ENCODE results near the gene ORM2.

Gene ORM2

GRCh38 chr9:114344692-114345091 is 15.0 kb downstream of the ORM2 start:
- no peak for TF ChIP-seq POLR2A (IDR thresholded peaks at IDR 0.05; ENCODE audit: extremely low read depth, insufficient read length)
- no peak for TF ChIP-seq MYC (IDR thresholded peaks at IDR 0.05; ENCODE audit: low read depth, low read length)
- TF ChIP-seq, protein P1, sequence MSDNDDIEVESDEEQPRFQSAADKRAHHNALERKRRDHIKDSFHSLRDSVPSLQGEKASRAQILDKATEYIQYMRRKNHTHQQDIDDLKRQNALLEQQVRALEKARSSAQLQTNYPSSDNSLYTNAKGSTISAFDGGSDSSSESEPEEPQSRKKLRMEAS (IDR thresholded peaks at IDR 0.05; ENCODE audit: low read depth, low read length) = no peak
- TF ChIP-seq, protein P2, sequence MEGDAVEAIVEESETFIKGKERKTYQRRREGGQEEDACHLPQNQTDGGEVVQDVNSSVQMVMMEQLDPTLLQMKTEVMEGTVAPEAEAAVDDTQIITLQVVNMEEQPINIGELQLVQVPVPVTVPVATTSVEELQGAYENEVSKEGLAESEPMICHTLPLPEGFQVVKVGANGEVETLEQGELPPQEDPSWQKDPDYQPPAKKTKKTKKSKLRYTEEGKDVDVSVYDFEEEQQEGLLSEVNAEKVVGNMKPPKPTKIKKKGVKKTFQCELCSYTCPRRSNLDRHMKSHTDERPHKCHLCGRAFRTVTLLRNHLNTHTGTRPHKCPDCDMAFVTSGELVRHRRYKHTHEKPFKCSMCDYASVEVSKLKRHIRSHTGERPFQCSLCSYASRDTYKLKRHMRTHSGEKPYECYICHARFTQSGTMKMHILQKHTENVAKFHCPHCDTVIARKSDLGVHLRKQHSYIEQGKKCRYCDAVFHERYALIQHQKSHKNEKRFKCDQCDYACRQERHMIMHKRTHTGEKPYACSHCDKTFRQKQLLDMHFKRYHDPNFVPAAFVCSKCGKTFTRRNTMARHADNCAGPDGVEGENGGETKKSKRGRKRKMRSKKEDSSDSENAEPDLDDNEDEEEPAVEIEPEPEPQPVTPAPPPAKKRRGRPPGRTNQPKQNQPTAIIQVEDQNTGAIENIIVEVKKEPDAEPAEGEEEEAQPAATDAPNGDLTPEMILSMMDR (IDR thresholded peaks at IDR 0.05; ENCODE audit: low read depth, low read length) = no peak

GRCh38 chr9:114345493-114346065 is 15.9 kb downstream of the ORM2 start:
- TF ChIP-seq MYC (IDR thresholded peaks at IDR 0.05; ENCODE audit: low read depth, low read length) (no peak), POLR2A (IDR thresholded peaks at IDR 0.05; ENCODE audit: extremely low read depth, insufficient read length) (no peak)
- TF ChIP-seq, protein P2 (IDR thresholded peaks at IDR 0.05; ENCODE audit: low read depth, low read length) = no peak
- TF ChIP-seq, protein P1 (IDR thresholded peaks at IDR 0.05; ENCODE audit: low read depth, low read length) = no peak
- DNase-seq (ENCODE audit: low read depth) = no peak
- H3K4me3 ChIP-seq (ENCODE audit: low read depth, low read length) = no peak overlapping the region

More at GRCh38 chr9:114344692-114345091, 15.0 kb downstream of the ORM2 start:
- no peak for DNase-seq (ENCODE audit: low read depth)
- no peak overlapping the region for H3K4me3 ChIP-seq (ENCODE audit: low read depth, low read length)

DNA sequence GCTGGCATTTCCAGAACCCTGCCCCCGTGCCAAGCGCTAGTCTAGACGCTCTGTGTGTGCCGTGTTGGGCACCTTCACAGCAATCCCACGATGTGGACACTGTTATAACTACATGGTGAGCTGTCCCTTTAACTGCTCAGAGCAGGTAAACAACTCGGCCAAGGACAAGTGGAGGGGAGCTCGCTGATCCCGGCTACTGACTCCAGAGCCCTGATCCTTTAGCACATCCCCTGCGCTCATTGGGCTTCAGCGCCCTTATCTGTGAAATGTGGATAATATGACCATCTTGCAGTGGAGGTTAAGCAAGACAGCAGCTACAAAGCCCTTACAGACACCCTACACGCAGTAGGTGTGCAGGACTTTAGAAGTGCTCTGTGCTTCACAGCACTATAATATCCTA is 16.5 kb downstream of the ORM2 start:
- no peak for DNase-seq (ENCODE audit: low read depth)
- H3K4me3 ChIP-seq (ENCODE audit: low read depth, low read length) = no peak overlapping the region
- TF ChIP-seq, protein P1 (IDR thresholded peaks at IDR 0.05; ENCODE audit: low read depth, low read length) = no peak
- no peak for TF ChIP-seq MYC (IDR thresholded peaks at IDR 0.05; ENCODE audit: low read depth, low read length)
- no peak for TF ChIP-seq POLR2A (IDR thresholded peaks at IDR 0.05; ENCODE audit: extremely low read depth, insufficient read length)
- TF ChIP-seq, protein P2 (IDR thresholded peaks at IDR 0.05; ENCODE audit: low read depth, low read length) = no peak

DNA sequence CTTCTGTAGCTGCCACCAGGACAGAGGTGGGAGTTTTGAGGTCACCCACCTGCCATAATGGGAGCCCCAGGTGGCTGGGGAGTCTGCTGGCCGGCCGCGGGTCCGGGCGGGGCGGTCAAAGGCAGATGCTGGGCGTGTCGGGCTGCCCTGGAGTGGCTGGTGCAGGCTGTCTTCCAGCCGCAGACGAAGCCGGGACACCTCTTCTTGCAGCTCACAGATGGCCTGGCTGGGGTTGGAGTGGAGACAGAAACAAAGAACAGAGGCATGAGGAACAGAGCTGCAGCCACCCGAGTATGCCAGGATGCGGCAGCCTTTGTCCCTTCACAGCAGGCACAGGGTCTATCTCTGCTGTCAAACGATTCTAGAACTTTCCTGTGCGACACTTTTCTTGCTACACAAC is 18.0 kb downstream of the ORM2 start:
- H3K4me3 ChIP-seq (ENCODE audit: low read depth, low read length) = no peak overlapping the region
- TF ChIP-seq MYC (IDR thresholded peaks at IDR 0.05; ENCODE audit: low read depth, low read length) (no peak), POLR2A (IDR thresholded peaks at IDR 0.05; ENCODE audit: extremely low read depth, insufficient read length) (no peak)
- TF ChIP-seq, protein P1 (IDR thresholded peaks at IDR 0.05; ENCODE audit: low read depth, low read length) = no peak
- TF ChIP-seq, protein P2 (IDR thresholded peaks at IDR 0.05; ENCODE audit: low read depth, low read length) = no peak
- DNase-seq (ENCODE audit: low read depth) = no peak

- no peak overlapping the region for H3K4me3 ChIP-seq (ENCODE audit: low read depth, low read length)
- no peak for DNase-seq (ENCODE audit: low read depth)
- TF ChIP-seq, protein P2 (IDR thresholded peaks at IDR 0.05; ENCODE audit: low read depth, low read length) = no peak
- TF ChIP-seq, protein P1 (IDR thresholded peaks at IDR 0.05; ENCODE audit: low read depth, low read length) = no peak
- TF ChIP-seq MYC (IDR thresholded peaks at IDR 0.05; ENCODE audit: low read depth, low read length) (no peak), POLR2A (IDR thresholded peaks at IDR 0.05; ENCODE audit: extremely low read depth, insufficient read length) (no peak)
Observed at GRCh38 chr9:114348261-114348905, 18.7 kb downstream of the ORM2 start.

All from NB4 (cell line).